Brain pericyte (primary cell): ENCODE data around the gene GATA2.

Source experiments
- DNase-seq: peaks from one replicate; pipeline ENCODE4 v3.0.0-alpha.2; 2012; ENCODE audit warnings: low read depth, low spot score

GATA2 gene

GRCh38 chr3:128433837-128434165 lies 59.2 kb downstream of the GATA2 start:
- no peak for DNase-seq

DNA sequence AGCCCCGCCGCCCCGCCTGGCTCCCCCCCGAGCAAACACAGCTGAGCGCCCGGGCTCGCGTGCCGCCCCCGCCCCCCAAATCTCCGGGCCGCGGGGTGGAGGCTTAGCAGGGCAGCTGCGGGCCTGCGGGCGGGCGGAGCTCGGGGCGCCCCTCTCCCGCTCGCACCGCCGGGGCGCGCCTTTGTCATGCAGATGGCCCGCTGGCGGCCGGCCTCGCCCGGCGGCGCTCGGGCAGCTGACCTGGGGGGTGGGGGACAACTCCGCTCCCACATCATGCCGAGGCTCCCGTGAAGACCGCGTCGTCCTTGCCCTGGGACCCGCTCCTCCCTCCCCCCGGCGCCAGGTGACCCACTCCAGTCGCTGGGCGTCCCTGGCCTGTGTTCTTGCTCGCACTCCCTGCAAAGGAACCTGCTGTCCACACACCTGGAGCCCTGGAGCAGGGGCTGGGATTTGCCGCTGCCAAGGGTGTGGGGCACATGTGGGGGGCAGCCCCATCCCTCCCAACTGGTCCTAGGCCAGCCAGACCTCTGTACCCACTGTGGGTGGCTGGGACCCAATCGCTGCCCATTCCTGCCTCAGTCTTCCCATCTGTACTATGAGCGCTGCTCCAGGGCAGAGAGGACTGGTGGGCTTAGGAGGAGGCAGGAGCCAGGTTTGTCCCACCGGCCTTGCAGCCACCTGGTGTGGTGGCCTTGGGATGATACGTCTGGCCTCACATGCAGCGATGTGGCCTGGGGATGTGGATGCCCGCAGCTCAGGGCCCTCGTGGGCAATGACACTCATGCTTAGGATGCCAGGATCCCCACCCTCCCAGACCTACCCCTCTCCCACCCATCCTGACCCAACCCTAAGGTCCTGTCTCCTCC lies 59.8 kb downstream of the GATA2 start:
- no peak for DNase-seq

DNA sequence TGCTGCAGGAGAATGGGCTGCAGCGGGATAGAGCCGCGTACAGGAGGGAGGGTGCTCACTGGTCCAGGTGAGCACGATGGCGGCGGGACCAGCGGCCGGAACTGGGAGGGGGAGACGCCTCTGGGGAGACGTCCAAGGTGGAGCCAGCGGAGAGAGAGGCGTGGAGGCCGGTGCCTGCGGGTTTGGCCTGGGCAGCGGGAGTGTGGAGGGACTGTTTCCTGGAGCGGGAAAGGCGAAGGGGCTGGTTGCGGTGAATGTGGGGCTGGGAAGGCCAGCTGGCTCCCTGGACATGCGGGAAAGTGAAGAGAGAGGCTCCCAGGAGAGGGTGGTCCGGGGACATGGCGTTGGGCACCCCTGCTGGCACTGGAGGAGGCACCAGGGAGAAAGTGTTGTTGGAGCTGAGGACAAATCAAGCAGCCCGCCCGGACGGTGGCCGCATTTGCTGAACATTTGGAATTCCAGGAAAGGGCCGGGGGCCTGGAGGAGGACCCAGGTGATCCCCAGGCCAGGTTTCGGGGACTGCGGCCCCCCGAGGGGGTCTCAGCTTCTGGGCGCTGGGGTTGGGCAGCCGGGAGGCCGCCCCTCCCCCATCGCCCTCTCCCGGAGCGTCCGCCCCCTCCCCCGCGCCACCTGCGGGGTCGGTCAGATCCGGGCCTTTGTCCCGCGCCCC lies 60.6 kb downstream of the GATA2 start:
- no peak for DNase-seq

DNA sequence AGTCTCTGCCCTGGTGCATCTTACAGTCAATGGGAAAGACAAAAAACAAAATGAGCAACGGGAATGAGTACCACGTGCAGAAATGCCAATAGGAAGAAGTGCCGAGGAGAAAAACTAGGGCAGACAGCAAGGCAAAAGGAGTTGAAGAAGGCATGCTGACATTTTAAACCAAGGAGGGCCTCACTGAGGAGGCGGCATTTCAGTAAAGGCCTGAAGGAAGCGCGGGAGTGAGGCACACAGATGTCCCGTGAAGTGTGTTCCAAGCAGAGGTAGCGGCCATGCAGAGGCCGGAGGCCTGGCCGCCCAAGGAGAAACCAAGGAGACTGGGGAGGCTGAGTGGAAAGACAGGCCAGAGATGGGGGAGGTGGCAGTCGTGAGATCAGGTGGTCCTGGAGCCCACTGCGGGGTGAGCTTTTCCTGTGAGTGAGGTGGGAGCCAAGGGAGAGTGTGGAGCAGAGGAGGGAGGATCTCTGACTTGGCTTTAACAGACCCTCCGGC lies 61.1 kb downstream of the GATA2 start:
- DNase-seq: no peak

GRCh38 chr3:128430731-128431130 lies 62.3 kb downstream of the GATA2 start:
- no peak for DNase-seq

DNA sequence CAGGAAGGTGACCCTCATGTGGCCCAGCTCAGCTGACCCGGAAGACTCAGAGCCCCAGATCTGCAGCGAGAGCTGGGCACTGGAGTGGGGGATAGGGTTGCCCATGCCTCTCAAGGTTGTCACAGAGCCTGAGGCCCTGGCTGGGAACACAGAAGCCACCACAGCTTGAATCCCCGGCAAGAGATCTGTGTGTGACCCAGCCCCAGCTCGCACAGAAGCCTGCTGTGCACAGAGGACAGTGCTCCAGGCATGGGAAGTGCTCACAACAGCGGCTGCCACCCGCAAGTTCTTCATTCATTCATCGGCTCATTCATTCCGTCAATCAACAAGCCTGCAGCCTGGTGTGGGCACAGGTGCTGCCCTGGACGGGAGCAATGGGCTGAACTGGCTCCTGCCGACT lies 62.7 kb downstream of the GATA2 start:
- no peak for DNase-seq

- no peak for DNase-seq
Observed at GRCh38 chr3:128429751-128430150, 63.2 kb downstream of the GATA2 start.
